IPS-15b (cell line): ENCODE measurements around the gene ENAH.
"Not testable (repeated sequence)": the region's sequence is repeated elsewhere in the genome, so short reads cannot be mapped to it uniquely, and the experiment has no call there.

Experiments
- H3K27me3 ChIP-seq: one replicate; pipeline ENCODE4 v1.6.1; 2013; ENCODE audit warnings: low read length; ENCODE audit not compliant: control insufficient read depth, insufficient read depth
- H3K36me3 ChIP-seq: one replicate; pipeline ENCODE4 v1.6.1; 2013; ENCODE audit warnings: low read length; ENCODE audit not compliant: control insufficient read depth, insufficient read depth
- H3K4me1 ChIP-seq: one replicate; pipeline ENCODE4 v1.6.1; 2013; ENCODE audit warnings: mild to moderate bottlenecking, low read length; ENCODE audit not compliant: control insufficient read depth, insufficient read depth
- H3K4me3 ChIP-seq: one replicate; pipeline ENCODE4 v1.5.1; 2013; ENCODE audit warnings: low read depth, low read length
- H3K9ac ChIP-seq: one replicate; pipeline ENCODE4 v1.6.1; 2013; ENCODE audit warnings: low read depth, mild to moderate bottlenecking, low read length
- H3K9me3 ChIP-seq: one replicate; pipeline ENCODE4 v1.6.1; 2013; ENCODE audit warnings: mild to moderate bottlenecking, low read length; ENCODE audit not compliant: control insufficient read depth, insufficient read depth

The ENAH gene

DNA sequence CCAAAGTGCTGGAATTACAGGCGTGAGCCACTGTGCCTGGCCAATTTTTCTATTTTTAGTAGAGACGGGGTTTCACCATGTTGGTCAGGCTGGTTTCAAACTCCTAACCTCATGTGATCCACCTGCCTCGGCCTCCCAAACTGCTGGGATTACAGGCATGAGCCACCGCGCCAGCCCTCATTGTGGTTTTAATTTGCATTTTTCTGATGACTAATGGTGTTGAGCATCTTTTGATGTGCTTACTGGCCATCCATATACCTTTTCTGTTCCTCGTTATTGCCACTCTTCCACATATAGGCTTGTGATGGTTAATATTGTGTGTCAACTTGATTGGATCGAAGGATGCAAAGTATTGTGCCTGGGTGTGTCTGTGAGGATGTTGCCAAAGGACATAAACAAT lies 17.4 kb upstream of the ENAH start:
- Histone ChIP-seq H3K4me3 (no peak overlapping the region), H3K36me3 (no peaks in the 10 kb centered on the region), H3K4me1 (no peaks in the 10 kb centered on the region), H3K27me3 (no peaks in the 10 kb centered on the region), H3K9ac (no peak overlapping the region), H3K9me3 (no peaks in the 10 kb centered on the region)

DNA sequence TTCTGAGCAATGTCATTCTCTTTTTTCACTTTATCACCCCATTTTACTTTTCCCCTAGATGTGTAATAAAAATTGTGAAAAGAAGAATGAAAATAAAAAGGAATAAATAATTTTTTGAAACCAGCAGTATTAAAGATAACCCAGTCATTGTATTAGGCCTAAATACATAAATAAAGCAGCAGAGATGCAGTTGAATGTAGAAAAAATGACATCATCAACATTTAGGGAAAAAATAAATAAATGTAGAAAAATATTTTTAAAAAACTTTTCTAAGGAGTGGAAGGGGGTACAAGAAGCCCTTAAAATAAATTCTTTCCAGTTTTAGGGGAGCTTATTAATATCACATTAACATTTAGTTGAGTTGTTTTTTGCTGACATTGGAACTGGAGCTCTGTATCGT lies 15.3 kb upstream of the ENAH start:
- Histone ChIP-seq H3K27me3 (no peaks in the 10 kb centered on the region), H3K4me3 (no peak overlapping the region), H3K9me3 (no peaks in the 10 kb centered on the region), H3K4me1 (no peaks in the 10 kb centered on the region), H3K9ac (no peak overlapping the region), H3K36me3 (no peaks in the 10 kb centered on the region)

DNA sequence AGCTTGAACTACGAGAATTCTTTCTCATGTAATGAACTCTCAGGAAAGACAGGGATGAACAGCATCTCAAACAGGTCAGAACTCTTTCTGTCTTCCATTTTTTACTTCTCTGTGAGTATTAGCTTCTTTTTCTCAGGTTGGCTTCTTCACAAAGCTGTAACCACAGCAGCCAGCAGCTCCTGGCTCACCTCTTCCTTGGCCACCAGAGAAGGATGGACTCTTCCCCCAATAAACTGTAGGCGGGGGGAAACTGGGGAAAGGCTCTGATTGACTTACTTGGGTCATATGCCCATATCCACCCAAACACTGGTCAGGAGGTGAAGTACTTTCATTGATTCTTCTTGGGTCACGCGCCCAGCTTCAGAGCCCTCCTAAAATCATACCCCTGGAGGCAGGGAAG lies 14.4 kb upstream of the ENAH start:
- H3K36me3 ChIP-seq = no peaks in the 10 kb centered on the region
- H3K4me3 ChIP-seq = no peak overlapping the region
- no peaks in the 10 kb centered on the region for H3K4me1 ChIP-seq
- no peaks in the 10 kb centered on the region for H3K9me3 ChIP-seq
- no peak overlapping the region for H3K9ac ChIP-seq
- H3K27me3 ChIP-seq = no peaks in the 10 kb centered on the region

DNA sequence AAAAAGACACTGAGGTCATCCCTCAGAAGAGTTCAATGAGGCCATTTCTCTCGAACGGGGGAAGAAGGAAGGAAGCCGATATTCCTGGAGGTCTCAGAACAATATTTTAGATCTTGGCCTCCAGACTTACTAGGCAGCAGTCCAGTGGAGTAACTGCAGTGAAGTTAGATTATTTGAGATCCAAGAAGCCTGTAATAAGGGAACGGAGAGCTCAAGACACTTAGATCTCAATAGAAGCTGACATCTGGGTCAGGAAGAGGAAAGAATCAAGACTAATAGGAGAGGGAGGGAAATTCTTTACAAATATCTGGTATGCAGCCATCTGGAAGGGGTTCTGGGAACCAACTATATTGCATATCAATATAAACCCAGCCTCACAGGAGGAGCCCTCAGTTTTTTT lies 13.6 kb upstream of the ENAH start:
- Histone ChIP-seq H3K4me3 (no peak overlapping the region), H3K9ac (no peak overlapping the region), H3K27me3 (no peaks in the 10 kb centered on the region), H3K36me3 (no peaks in the 10 kb centered on the region), H3K9me3 (no peaks in the 10 kb centered on the region), H3K4me1 (no peaks in the 10 kb centered on the region)

DNA sequence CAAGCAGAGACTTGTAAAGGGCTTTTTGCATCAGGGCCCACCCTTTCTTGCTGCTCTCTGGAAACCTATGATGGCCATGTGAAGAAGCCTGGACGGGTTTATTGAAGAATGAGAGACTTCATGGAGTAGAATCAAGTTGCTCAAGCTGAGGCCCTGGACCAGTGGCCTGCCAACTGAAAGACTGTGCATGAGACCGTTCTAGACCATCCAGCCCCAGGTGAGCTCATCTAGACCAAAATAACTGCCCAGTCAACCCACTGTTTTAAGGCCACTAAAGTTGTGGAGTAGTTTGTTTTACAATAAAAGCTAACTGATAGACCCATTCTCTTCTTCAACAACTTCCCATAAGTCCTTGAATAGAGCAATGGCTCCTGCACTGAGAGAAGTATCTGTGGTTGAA lies 11.8 kb upstream of the ENAH start:
- H3K4me3 ChIP-seq = no peak overlapping the region
- H3K4me1 ChIP-seq = peaks cover 3% of the 10 kb centered on the region
- H3K36me3 ChIP-seq = no peaks in the 10 kb centered on the region
- H3K9me3 ChIP-seq = no peaks in the 10 kb centered on the region
- no peak overlapping the region for H3K9ac ChIP-seq
- no peaks in the 10 kb centered on the region for H3K27me3 ChIP-seq

DNA sequence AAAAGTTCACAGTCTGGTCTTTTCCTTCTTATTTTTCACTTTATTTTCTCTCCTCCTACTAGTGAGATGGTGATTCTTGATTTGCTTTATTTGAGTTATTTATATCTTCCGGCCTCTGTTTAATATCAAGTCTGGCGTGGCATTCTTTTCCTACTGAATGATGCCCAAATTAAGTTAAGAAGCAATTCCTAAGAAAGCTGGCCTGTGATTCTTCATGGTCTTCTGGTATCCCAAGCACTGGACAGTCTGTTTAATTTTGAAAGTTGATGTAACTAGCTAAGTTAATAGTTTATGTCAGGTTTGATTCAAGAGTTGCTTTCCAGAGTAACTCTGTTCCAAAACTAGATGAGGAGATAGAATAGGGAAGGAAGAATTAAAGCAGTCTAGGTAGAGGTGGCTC lies 9.2 kb upstream of the ENAH start:
- H3K27me3 ChIP-seq = no peaks in the 10 kb centered on the region
- no peaks in the 10 kb centered on the region for H3K36me3 ChIP-seq
- H3K4me1 ChIP-seq = peaks cover 3% of the 10 kb centered on the region
- no peak overlapping the region for H3K9ac ChIP-seq
- no peak overlapping the region for H3K4me3 ChIP-seq
- no peaks in the 10 kb centered on the region for H3K9me3 ChIP-seq

DNA sequence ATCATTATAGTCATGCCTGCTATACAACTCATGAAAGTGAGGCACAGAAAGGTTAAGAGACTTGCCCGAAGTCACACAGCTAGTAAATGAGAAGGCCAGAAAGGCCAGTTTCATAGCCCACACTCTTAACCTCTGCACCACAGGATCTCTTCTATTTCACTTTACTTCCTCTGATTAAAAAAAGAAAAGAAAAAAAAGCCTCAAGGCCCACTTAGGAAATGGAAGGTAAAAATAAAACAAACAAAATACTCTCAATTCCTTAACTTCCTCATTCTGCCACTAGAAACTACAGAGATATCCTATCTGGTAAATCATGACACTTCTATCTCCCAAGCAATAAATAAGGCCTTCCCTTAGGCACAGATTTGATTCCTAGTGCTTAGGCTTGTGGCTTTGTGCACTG lies 7.6 kb upstream of the ENAH start:
- H3K4me1 ChIP-seq = peaks cover 3% of the 10 kb centered on the region
- no peaks in the 10 kb centered on the region for H3K27me3 ChIP-seq
- no peak overlapping the region for H3K9ac ChIP-seq
- no peaks in the 10 kb centered on the region for H3K9me3 ChIP-seq
- H3K4me3 ChIP-seq = no peak overlapping the region
- H3K36me3 ChIP-seq = no peaks in the 10 kb centered on the region

DNA sequence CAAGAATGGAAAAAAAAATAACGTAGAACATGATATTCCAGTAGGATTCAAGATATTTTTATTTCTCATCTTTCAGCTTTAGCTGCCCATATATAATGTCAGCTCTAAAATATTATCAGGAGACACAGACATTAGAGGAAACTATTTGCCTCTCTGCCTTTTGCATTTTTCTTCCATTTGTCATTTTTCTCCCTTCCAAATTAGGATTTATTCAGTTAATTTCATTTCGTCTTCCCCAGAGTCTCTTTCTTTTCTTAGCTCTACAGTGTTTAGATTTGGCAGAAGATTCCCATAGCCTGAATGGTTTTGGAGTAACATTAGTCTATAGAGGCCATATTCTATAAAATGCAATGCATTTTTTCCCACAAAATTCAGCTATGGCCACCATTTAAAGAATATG lies 5.1 kb upstream of the ENAH start:
- Histone ChIP-seq H3K9me3 (no peaks in the 10 kb centered on the region), H3K9ac (no peak overlapping the region), H3K4me3 (no peak overlapping the region), H3K27me3 (no peaks in the 10 kb centered on the region), H3K4me1 (peaks cover 3% of the 10 kb centered on the region), H3K36me3 (no peaks in the 10 kb centered on the region)

DNA sequence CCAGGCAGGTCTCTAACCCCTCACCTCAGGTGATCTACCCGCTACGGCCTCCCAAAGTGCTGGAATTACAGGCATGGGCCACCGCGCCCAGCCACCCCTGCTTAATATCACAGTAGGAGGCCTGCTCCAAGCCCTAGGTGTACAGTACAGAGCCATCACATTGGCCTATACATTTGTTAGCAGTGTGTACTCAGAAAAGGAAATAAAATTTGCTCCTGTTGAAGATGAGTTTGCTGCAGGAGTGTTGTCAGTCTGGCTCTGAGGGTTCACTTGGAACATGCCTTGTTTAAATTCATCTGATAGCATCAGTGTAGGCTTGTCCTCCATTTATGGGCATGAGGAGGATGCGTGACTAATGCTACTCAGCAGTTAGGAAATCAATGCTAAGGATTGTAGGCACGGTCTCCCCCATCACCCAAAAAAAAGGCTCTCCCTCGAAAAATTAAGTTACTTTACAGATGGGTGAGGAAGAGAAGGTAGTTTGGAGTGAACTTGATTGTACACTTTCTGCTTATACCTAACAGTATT lies 4.6 kb upstream of the ENAH start:
- H3K27me3 ChIP-seq = no peaks in the 10 kb centered on the region
- H3K4me3 ChIP-seq = no peak overlapping the region
- peaks cover 3% of the 10 kb centered on the region for H3K4me1 ChIP-seq
- H3K9me3 ChIP-seq = no peaks in the 10 kb centered on the region
- H3K36me3 ChIP-seq = no peaks in the 10 kb centered on the region
- no peak overlapping the region for H3K9ac ChIP-seq

DNA sequence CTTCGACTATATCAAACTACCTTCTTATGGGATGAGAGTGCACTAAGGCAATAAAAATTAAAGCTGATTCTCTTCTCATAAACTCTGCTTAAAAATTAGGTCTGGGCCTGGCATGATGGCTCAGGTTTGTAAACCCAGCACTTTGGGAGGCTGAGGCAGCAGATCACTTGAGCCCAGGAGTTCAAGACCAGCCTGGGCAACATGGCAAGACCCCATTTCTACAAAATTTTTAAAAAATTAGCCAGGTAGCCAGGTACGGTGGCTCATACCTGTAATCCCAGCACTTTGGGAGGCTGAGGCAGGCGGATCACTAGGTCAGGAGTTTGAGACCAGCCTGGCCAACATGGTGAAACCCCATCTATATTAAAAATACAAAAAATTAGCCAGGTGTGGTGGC lies 3.3 kb upstream of the ENAH start:
- not testable (repeated sequence) for H3K9ac ChIP-seq, H3K36me3 ChIP-seq, H3K4me3 ChIP-seq, H3K4me1 ChIP-seq, H3K9me3 ChIP-seq, H3K27me3 ChIP-seq

DNA sequence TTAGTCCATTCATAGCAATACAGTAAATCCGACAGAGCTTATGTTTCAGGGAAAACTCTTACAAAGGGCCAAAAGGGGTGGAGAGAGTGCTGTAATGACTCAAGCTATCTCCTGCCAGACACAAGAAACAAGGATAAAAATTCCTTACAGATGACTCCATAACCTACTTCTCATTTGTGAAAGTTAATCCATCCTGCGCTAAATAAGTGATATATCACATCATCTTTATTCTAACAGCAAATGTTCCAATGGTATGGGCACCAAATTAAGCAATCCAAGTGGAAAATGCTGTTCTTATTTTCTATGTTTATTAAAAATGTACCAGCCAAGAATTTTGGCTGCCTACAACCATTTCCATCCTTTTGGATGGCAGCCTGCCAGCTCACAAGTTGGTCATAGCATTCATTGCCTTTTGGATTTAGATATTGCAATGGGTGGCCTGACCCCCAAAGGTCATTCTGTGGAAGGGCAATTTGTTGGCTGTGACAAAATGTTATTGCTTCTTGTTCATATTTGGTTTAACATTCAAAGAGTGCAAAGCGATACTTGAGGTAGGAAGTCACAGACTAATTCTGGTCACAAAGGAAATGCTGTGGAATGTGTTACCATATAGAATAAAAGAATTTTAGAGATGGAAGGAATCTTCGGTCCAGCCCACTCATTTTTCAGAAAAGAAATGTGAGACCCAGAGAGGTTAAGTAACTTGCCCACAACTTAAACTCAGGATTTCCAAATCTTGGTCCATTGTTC lies 2.8 kb upstream of the ENAH start:
- Histone ChIP-seq H3K9me3 (no peaks in the 10 kb centered on the region), H3K27me3 (no peaks in the 10 kb centered on the region), H3K4me3 (no peak overlapping the region), H3K9ac (no peak overlapping the region), H3K36me3 (no peaks in the 10 kb centered on the region), H3K4me1 (peaks cover 3% of the 10 kb centered on the region)

DNA sequence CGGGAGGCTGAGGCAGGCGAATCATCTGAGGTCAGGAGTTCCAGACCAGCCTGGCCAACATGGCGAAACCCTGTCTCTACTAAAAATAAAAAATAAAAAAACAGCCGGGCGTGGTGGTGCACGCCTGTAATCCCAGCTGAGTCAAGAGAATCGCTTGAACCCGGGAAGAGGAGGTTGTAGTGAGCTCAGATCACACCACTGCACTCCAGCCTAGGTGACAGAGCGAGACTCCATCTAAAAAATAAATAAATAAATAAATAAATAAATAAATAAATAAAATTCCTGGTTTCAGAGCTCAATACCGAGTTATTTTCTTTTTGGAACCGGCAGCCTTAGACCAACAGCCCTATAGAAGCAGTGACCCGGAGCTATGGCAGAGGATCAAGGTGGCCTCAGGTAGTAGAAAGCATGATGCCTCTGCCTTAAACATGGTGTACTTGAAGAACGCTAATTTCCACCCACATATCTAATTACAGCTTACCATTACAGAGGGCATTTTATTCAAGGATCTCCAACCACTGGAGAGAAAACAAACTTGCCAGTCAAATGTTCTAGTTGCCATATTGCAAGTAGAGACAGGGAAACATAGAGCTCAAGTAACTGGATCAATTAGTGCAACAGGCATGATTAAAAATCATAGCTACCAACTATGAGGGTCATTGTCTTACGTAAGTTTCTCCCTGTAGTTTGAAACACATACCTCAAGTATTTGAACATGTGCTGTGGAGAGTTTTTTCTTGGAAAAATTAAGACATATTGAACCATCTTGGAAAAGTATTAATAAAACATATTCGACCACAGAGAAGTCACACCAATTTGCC lies 2.0 kb upstream of the ENAH start:
- H3K9me3 ChIP-seq = no peaks in the 10 kb centered on the region
- H3K4me3 ChIP-seq = no peak overlapping the region
- no peak overlapping the region for H3K9ac ChIP-seq
- H3K36me3 ChIP-seq = no peaks in the 10 kb centered on the region
- H3K4me1 ChIP-seq = no peaks in the 10 kb centered on the region
- H3K27me3 ChIP-seq = no peaks in the 10 kb centered on the region
